Erythroblast (primary cell): ENCODE data around the gene ITPR3.

Source experiments
- GATA1 ChIP-seq: IDR thresholded peaks from 2 replicates; pipeline ENCODE4 v1.6.1; 2011; ENCODE audit warnings: low read depth, mild to moderate bottlenecking, control low read depth, low read length, moderate library complexity
- POLR2A ChIP-seq: IDR thresholded peaks from 2 replicates; pipeline ENCODE4 v1.6.1; 2011; ENCODE audit warnings: mild to moderate bottlenecking, low read length

DNA sequence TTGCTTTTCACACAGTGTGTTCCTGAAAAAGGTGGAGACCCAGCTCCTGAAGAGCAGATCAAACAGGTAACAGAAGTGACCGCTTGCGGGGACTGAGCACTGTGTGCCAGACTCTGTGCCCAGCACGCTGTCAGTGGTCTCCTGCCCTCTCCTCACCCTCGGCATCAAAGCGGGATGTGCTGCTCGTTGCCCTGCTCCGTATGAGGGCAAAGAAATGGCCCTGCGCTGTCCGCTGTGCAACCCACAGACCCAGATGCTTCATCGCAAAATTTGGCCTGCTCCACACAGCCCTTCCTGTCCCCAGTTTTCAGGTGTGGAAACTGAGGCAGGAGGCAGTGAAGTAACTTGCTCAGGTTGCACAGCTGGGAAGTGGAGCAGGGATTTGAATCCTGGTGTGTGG is 76.7 kb downstream of the ITPR3 start:
- no peak for TF ChIP-seq POLR2A
- TF ChIP-seq GATA1: no peak
